Putamen (tissue), 1 donor: ENCODE data around the gene NECTIN1.
A peak's percentile ranks its signal among the peaks of the same experiment; 100 is the strongest.

Experiments used
- DNase-seq: peaks from one replicate; pipeline ENCODE4 v3.0.0-alpha.2; 2016; ENCODE audit warnings: low spot score

Gene NECTIN1

GRCh38 chr11:119671051-119671450 lies 57.9 kb downstream of the NECTIN1 start:
- DNase-seq, result peak; percentile 92

- no peak for DNase-seq
Measured at GRCh38 chr11:119669487-119669886, 59.5 kb downstream of the NECTIN1 start.

GRCh38 chr11:119668676-119669075 lies 60.3 kb downstream of the NECTIN1 start:
- no peak for DNase-seq

- peak; percentile 72 for DNase-seq
Measured at GRCh38 chr11:119666463-119667131, 62.4 kb downstream of the NECTIN1 start.

GRCh38 chr11:119666061-119666460 lies 62.9 kb downstream of the NECTIN1 start:
- DNase-seq, result no peak

- DNase-seq, result no peak
Measured at GRCh38 chr11:119664701-119665420, 64.1 kb downstream of the NECTIN1 start.

- DNase-seq, result peak; percentile 48
Measured at GRCh38 chr11:119664063-119664572, 64.9 kb downstream of the NECTIN1 start.

GRCh38 chr11:119663279-119663678 lies 65.7 kb downstream of the NECTIN1 start:
- peak; percentile 85 for DNase-seq

GRCh38 chr11:119661226-119661625 lies 67.8 kb downstream of the NECTIN1 start:
- no peak for DNase-seq

GRCh38 chr11:119659971-119660723 lies 68.9 kb downstream of the NECTIN1 start:
- DNase-seq, result no peak

GRCh38 chr11:119652907-119653659 lies 75.9 kb downstream of the NECTIN1 start:
- DNase-seq, result peak; percentile 43

GRCh38 chr11:119651802-119652584 lies 77.0 kb downstream of the NECTIN1 start:
- DNase-seq, result no peak

GRCh38 chr11:119650251-119650650 lies 78.7 kb downstream of the NECTIN1 start:
- DNase-seq, result no peak

GRCh38 chr11:119647254-119647653 lies 81.7 kb downstream of the NECTIN1 start:
- DNase-seq, result no peak

- no peak for DNase-seq
Measured at GRCh38 chr11:119645018-119645417, 84.0 kb downstream of the NECTIN1 start.

GRCh38 chr11:119644502-119644901 lies 84.5 kb downstream of the NECTIN1 start:
- DNase-seq, result no peak

- DNase-seq, result no peak
Measured at GRCh38 chr11:119643876-119644225, 85.1 kb downstream of the NECTIN1 start.

- no peak for DNase-seq
Measured at GRCh38 chr11:119643212-119643875, 85.7 kb downstream of the NECTIN1 start.

- DNase-seq, result no peak
Measured at GRCh38 chr11:119641983-119642745, 86.8 kb downstream of the NECTIN1 start.

GRCh38 chr11:119640541-119640940 lies 88.5 kb downstream of the NECTIN1 start:
- DNase-seq, result no peak
